ENCODE data around the gene BLOC1S3.

BLOC1S3 gene

DNA sequence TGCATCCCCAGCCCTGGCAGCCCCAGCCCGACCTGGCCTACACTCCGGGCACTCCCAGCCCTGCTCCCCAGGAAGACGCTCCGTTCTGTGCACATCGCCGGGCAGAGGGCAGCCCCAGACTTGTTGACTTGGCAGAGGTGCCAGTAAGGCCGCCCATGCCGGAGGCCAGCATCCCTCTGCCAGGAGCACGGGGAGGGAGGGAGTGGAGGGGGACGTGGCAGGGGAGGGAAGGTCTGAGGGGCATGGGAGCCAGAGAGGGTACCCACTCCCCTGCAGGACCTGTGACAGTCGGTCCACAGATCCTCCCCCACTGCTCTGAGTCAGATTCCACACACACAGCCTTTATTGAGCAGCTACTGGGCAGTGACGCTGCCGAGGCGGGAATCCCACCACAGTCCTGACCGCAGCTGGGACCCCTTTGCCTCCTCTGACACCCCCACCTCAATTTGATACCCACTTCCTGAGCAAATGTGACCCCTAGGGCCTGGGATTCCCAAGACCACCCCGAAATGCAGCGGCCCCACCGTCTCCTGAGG lies 15.9 kb upstream of the BLOC1S3 start:
- DNase-seq: no peak

DNA sequence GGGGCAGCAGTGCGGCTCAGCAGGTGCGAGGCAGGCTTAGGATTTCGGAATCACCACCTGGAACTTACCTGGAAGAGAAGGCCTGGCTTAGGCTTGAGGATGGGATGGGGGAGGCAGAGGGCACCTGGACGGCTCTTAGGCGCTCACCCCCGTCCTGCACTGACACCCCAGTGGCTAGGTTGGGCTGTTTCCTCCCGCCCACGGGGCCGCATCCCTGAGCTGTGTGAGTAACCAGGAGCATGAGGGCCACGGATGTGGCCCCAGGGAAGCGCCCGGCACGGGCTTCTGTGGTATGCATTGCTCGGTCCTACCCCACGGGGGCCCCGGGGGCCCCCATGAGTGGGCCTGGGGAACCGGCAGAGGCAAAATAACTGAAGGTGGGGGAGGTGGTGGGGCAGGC lies 15.4 kb upstream of the BLOC1S3 start:
- DNase-seq: no peak

DNA sequence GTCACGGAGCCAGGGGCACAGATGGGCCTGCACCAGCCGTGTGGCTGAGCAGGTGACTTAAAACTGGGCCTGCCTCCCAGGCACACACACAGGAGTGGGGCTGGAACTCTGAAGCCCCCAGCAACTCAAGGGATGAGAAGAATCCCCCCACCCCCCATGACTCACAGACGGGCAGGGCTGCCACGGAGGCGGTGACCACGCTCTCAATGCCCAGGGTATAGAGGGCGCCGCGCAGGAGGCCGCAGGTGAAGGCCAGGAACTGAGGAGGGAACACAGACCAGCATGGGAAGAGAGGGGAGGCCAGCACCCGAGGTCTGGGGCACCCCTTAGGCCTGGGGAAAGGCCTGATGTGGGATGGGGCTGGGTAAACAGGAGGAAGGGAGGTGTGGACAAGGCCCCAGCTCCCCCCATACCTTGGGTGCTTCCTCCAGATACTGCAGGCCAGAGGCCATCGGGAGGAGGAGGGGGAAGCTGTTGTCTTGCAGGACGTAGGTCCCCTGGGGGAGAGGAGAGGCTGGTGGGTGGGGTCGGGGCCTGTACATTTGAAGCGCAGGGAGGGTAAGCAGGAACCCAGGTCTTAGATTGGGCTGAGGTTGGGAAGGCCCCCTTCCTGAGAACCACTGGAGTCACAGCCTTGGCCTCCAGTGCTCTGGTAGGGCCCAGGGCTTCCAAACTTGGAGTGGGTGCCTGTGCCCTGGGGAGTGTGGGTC lies 14.7 kb upstream of the BLOC1S3 start:
- no peak for DNase-seq

DNA sequence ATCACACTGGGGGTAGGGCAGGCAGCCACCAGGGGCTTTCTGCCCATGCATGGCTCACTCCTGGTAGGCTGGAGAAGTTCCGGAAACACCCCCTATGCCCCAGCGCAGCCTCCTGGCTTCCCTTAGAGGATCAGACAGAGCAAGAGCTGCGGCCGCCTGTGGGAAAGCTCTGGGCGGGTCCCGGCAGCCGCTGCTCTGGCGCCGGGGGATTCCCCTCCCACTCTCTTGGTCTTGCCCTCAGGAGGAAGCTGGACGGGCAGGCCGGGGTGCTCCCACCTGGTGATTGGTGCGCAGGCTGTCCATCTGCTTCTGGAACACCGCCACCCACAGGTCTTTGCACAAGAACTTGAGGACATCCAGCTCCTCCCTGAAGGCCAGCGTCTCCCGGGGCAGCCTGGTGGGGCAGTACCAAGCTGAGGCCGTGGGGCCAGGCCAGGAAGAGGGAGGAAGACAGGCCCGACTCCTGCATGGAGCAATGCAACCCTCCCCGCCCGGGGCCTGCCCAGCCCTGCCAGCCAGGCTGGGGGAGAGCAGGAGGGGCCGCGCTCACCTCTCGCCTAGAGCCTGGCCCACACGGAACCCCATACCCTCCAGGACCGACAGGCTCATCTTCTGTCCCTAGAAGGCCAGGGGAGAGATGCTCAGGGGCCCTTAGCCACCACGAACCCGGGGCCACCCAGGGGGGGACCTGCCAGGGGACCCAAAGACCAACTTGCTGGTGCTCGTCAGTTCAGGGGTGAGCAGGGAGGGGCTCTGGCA lies 13.8 kb upstream of the BLOC1S3 start:
- DNase-seq: no peak

DNA sequence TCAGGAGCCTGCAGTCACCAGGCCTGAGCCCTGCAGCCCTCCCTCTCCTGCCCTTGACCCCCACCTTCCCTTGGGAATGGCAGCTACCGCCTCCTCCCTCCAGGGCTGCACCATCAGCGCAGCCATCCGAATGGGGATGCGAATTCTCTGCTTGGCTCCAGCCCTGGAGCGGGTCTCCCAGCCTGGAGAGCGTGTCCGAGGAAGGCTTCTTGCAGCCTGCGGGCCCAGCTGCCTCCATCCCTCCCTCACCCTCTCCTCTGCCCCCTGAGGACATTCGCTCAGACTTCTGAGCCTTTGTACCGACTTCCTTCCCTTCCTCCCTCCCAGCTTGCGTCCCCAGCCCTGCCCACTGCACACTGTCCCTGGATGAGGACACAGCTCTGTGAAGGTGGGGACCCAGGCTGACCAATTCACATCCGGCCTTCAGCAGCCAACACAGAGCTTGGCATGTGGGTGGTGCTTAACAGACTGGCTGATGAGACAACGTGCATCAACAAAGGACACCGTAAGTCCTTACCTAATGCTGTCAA lies 11.8 kb upstream of the BLOC1S3 start:
- DNase-seq: no peak

DNA sequence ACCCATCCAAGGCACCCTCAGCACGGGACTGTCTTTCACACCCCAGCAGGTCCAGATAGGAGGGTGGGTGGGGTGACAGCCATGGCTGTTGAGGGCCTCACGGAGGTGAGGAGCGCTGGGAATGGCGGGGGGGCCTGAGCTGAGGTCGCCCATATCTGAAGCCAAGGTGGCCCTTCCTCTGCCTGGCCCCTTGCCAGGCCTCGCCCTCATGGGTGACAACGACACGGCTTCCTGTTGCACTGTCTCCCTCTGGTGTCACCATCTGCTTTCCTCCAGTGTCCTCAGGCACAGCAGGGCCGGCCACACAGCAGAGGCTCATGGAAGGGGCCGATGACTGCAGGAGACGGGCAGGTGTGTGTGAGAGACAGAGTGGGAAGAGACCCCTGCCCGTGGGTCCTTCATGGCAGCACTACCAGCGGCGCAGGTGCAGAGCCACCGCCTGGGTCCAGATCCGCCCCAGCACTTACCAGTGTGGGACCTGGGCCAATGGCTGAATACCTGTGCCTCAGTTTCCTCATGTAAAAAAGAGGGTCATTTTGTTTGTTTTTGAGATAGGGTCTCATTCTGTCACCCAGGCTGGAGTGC lies 9.7 kb upstream of the BLOC1S3 start:
- no peak for DNase-seq

DNA sequence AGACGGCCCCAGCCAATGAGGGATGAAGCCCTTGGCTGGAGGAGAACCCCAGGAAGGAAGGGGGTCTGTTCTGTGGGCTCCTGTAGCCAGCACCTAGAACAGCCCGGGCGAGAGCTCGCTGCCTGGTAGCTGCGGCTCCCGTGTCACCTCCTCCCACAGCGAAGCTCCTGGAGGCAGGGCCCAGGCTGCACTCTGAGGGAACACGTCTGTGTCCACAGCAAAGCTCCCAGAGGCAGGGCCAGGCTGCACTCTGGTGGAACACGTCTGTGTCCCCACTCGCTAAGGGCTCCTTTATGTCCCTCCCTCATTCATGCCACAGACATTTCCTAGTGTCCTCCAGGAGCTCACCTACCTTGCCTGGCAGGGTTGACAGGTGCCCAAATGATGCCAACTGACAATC lies 9.0 kb upstream of the BLOC1S3 start:
- no peak for DNase-seq

DNA sequence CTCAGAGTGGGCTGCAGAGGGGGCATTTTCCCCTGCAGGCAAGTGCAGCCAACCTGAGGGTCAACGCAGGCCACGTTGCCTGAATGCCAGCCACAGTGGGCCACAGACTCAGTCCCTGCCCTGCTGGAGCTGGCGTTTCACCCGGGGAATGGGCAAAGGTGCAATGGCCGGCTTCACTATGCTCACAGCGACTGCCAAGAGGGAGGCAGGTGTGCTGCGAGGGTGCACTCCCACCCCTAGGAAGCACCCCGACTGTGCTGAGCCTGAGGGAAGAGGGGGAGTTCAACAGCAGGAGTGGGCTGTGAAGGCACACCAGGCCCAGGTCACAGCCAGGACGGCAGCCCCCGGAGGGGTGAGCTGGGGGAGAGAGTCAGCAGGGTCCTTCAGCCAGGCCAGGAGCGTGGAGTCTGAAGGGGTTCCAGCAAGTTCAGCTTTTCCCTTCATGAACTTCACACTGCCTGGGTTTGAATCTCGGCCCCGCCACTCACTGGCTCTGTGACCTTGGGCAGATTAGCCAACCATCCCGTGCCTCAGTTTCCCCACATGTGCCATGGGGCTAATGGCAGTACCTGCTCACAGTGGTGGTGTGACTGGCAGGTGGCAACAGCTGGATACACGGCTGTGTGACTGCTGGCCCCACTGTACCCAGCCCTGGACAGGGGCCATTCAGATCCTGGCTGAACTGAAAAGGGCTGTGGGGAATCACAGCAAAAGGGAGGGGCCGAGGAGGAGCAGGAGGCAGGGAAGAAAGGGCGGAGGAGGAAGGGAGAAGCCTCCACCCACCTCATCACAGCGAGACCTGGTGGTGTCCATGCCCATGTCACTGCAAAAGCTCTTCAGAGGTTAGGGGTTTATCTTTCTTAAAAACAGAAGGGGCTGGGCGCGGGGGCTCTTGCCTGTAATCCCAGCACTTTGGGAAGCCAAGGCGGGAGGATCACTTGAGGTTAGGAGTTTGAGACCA lies 8.2 kb upstream of the BLOC1S3 start:
- DNase-seq: no peak

DNA sequence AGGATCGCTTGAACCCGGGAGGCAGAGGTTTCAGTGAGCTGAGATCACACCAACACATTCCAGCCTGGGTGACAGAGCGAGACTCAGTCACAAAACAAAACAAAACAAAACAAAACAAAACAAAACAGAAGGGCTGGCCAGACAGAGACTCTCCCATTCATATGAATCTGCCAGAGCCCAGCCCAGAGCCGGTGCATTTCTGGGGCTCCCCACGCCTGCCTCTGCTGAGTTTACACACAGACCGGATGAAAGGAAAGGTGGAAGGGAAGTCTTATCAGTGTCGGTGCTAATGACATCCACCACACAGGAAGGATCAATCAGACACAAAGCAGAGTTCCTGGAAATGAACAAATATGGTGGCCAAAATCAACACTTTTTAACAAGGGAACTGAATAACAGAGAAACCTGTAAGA lies 7.4 kb upstream of the BLOC1S3 start:
- peak in 1 of 4 experiments; percentile 19 for DNase-seq

DNA sequence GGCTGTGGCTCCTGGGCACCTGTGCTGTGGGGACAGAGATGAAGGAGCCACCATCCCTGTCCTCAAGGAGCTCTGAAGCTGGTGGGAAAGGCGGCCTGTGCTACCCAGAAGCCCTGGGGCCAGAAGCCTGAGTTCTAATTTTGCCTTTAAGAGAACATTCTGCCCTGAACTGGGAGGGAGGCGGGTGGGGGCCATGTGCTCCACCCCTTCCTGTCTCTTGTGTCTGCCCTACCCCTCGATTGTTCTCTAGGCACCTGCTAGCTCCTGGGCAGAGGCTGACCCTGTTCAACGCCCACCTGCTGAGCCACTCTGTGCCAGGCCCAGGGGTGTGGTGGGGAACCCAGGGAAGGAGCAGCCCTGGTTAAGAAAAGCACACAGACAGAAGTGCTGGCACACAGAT lies 6.4 kb upstream of the BLOC1S3 start:
- peak in 1 of 4 experiments; percentile 24 for DNase-seq

DNA sequence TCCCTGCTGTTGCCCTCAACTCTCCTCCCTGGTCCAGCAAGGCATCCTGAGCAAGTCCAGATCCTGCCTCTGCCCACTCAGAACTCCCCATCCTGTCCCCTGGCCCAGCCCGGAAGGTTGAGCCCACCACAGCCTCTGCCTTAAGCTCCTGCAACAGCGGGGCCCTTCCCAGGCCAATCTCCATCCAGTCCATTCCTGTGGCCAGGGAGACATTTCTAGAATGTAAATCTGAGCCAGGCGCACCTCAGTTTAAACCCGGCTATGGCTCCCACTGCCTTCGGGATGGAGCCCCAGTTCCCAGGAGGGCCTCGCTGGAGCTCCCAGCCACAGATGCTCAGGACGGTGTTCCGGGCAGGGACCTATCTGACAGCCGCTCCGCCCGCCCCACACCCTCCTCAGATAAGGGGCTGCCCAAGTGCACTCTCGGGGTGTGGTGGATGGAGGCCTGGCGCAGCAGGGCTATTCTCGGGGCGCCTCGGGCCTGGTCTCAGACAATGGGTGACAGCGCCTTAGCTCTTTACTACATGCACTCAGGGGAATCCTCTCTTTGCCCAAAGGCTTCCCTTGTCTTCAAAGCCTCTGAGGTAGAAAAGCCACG lies 5.9 kb upstream of the BLOC1S3 start:
- no peak for DNase-seq

DNA sequence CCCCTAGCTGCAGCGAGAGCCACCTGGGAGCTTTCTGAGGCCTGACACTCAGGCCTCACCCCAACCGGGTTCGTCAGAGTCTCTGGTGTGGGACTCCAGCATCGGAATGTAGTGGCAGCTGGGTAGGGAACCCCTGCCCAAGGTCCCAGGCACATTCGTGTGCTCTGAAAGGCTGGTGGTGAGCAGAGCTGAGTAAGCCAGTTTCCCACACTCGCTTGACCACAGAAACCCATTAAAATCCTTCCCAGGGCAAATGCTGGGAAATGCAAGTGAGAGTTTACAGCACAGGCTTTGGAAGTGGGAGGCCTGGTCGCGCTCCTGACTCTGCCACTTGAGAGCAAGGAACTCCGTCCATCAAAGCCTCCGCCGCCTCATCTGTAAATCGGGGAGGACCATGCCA lies 4.8 kb upstream of the BLOC1S3 start:
- no peak for DNase-seq

DNA sequence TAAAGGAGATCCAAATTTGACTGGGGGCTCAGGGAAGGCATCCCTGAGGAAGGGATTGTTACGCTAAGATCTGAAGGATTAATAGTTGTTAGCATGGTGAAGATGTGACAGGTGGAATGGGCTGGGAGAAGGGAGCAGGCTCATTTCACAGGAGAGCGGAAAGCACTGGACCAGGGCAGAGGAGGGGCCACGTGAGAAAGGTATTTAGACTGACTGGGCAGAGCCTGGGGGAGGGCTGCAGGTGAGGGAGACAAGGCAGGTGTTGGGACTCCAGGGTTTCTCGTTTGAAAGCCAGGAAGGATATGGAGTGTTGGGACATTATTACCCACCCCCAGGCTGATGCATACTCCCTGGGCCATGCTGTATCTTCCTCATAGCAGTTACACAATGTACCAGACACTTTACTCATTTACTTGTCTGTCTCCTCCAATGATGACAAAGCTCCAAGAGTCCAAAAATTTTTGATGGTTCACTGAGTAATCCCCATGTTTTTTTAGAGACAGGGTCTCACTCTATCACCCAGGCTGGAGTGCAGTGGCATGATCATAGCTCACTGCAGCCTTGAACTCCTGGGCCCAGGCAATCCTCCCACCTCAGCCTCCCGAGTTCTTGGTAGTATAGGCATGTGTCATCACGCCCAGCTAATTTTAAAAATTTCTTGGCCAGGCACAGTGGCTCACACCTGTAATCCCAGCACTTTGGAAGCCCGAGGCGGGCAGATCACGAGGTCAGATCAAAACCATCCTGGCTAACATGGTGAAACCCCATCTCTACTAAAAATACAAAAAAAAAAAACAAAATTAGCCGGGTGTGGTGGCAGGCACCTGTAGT lies 2.9 kb upstream of the BLOC1S3 start:
- no peak for DNase-seq

DNA sequence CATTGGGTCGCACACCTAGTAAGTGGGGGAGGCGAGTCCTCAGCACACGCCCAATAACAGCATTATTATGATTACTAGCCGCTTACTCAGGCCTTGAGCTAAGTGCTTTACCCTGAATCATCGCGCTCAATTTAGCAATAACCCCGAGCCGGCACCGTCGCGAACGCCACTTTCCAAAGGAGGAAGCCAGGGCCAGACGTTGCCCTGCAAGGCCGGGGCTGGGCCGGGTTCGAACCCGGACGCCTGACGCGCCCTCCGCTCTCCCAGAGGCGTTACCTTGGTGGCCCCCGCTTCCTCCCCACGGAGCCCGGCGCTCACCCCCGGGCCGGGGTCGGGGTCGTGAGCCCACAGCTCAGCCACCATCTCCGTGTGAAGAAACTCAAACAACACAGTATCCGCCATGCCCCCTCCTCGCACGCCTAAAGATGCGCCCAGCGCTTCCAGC lies 745 bp upstream of the BLOC1S3 start, which contains the start of gene TRAPPC6A:
Gene TRAPPC6A, minus strand, starts transcription at position 421 of the 445 bp plus-strand sequence. Its CDS starts 19 bp downstream, at position 402.
- DNase-seq: peak in 1 of 4 experiments; percentile 55

DNA sequence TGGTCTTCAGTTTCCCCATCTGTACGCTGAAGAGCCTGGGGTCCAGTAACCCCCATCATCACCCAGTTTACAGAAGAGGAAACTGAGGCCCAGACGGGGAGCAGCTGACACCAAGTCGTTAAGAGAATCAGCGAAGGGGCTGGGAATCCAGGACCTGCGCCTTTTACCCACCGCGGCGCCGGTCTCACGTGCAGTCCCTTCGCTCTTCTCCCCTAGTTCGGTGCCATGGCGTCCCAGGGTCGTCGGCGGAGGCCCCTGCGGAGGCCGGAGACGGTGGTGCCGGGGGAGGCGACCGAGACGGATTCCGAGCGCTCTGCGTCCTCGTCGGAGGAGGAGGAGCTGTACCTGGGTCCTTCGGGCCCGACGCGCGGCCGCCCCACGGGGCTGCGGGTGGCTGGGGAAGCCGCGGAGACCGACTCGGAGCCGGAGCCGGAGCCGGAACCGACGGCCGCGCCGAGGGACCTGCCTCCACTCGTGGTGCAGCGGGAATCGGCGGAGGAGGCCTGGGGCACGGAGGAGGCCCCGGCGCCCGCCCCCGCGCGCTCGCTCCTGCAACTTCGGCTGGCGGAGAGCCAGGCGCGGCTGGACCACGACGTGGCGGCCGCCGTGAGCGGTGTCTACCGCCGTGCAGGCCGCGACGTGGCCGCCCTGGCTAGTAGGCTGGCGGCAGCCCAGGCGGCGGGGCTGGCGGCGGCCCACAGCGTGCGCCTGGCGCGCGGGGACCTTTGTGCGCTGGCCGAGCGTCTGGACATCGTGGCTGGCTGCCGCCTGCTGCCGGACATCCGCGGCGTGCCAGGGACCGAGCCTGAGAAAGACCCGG lies 698 bp downstream of the BLOC1S3 start:
- no peak for DNase-seq

DNA sequence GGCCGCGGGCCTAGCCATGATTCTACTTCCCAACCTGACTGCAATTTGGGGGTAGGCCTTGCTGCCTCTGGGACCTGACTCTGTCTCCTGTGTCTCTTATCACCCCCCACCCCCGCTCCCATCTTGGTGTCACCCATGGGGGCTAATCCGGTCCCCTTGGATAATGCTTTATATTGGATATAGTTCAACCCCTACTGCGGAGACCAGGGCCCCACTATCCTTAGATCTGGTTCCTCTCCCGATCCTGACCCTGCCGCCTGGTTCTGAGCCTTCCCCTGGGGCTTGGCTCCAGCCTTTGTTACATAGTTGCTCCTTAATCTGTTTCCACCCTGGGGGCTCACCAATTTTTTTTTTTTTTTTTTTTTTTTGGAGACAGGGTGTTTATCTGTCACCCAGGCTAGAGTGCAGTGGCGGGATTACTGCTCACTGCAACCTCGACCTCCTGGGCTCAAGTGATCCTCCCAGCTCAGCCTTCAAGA lies 1.3 kb downstream of the BLOC1S3 start:
- DNase-seq: no peak

DNA sequence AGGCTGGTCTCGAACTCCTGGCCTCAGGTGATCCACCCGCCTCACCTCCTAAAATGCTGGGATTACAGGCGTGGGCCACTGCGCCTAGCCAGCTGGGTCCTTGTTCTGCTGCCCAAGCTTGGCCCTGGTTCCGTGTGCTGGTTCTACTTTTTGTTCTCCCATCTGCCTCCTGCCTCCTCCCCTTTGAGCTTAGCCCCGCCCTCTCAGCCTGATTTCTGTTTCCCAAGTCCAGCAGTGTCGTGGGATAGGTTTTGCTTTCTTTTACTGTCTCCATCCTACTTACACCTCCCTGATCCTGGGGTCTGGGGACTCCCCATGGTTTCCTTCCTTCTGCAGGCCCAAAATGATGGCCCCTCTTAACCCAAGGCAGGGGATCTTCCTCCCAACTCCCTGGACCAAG lies 2.4 kb downstream of the BLOC1S3 start:
- DNase-seq: no peak

DNA sequence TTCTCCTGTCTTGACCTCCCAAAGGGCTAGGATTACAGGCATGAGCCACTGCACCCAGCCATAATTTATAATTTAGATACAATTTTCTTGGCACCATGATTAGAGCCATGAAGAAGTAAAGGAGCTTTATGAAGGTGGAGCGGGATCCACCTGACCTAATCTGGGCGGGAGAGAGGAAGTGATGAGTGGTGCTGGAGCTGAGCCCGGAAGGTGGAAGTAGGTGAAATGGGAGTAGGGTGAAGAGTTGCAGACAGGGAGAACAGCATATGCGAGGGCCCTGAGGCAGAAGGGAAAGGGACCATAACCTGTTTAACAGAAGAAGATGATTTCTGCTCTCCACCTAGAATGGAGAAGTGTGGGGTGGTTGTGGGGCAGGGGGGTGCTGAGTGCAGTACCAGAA lies 4.2 kb downstream of the BLOC1S3 start:
- no peak for DNase-seq

DNA sequence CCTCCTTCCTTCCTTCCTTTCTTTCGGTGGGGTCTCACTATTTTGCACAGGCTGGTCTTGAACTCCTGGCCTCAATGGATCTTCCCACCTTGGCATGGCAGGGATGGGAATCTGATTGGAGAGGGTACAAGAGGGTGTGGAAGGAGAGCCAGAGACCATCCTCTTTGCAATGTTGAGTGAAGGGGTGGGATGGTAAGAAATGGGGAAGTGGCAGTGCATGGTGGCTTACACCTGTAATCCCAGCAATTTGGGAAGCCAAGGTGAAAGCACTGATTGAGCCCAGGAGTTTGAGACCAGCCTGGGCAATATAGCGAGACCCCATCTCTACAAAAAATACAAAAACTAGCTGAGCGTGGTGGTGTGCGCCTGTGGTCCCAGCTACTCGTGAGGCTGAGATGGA lies 5.5 kb downstream of the BLOC1S3 start:
- DNase-seq: no peak
